Mucosa of stomach (tissue), 1 donor: ENCODE results near the gene SDSL.

Experiments used
- H3K27me3 ChIP-seq: one replicate; pipeline ENCODE4 v1.7.0; 2013; ENCODE audit warnings: mild to moderate bottlenecking, low read length; ENCODE audit not compliant: control insufficient read depth, insufficient read depth
- H3K36me3 ChIP-seq: one replicate; pipeline ENCODE4 v1.7.0; 2013; ENCODE audit warnings: low read length; ENCODE audit not compliant: control insufficient read depth, insufficient read depth
- H3K4me1 ChIP-seq: one replicate; pipeline ENCODE4 v1.7.0; 2013; ENCODE audit warnings: mild to moderate bottlenecking, low read length; ENCODE audit not compliant: control insufficient read depth, insufficient read depth
- H3K4me3 ChIP-seq: one replicate; pipeline ENCODE4 v1.7.0; 2013; ENCODE audit warnings: low read length
- H3K9ac ChIP-seq: one replicate; pipeline ENCODE4 v1.7.0; 2013; ENCODE audit warnings: mild to moderate bottlenecking, low read length, moderate library complexity
- H3K9me3 ChIP-seq: one replicate; pipeline ENCODE4 v1.7.0; 2013; ENCODE audit warnings: mild to moderate bottlenecking, low read length, moderate library complexity; ENCODE audit not compliant: control insufficient read depth
- donor health status: Pancreatic carcinoma.

Gene SDSL

GRCh38 chr12:113445544-113446171 is 23.5 kb downstream of the SDSL start:
- H3K4me3 ChIP-seq, result no peak overlapping the region
- no peaks in the 10 kb centered on the region for H3K36me3 ChIP-seq
- no peak overlapping the region for H3K9ac ChIP-seq
- no peaks in the 10 kb centered on the region for H3K9me3 ChIP-seq
- no peaks in the 10 kb centered on the region for H3K4me1 ChIP-seq
- H3K27me3 ChIP-seq, result peaks cover 14% of the 10 kb centered on the region

GRCh38 chr12:113448873-113449272 is 26.7 kb downstream of the SDSL start:
- Histone ChIP-seq H3K4me1 (no peaks in the 10 kb centered on the region), H3K9ac (no peak overlapping the region), H3K9me3 (no peaks in the 10 kb centered on the region), H3K36me3 (no peaks in the 10 kb centered on the region), H3K27me3 (peaks cover 4% of the 10 kb centered on the region), H3K4me3 (no peak overlapping the region)

GRCh38 chr12:113449299-113449698 is 27.1 kb downstream of the SDSL start:
- H3K4me3 ChIP-seq, result no peak overlapping the region
- no peaks in the 10 kb centered on the region for H3K36me3 ChIP-seq
- peaks cover 4% of the 10 kb centered on the region for H3K27me3 ChIP-seq
- no peak overlapping the region for H3K9ac ChIP-seq
- H3K4me1 ChIP-seq, result no peaks in the 10 kb centered on the region
- H3K9me3 ChIP-seq, result no peaks in the 10 kb centered on the region

GRCh38 chr12:113449839-113450238 is 27.7 kb downstream of the SDSL start:
- H3K36me3 ChIP-seq, result no peaks in the 10 kb centered on the region
- H3K9me3 ChIP-seq, result no peaks in the 10 kb centered on the region
- H3K4me3 ChIP-seq, result no peak overlapping the region
- no peaks in the 10 kb centered on the region for H3K4me1 ChIP-seq
- peaks cover 4% of the 10 kb centered on the region for H3K27me3 ChIP-seq
- H3K9ac ChIP-seq, result no peak overlapping the region

DNA sequence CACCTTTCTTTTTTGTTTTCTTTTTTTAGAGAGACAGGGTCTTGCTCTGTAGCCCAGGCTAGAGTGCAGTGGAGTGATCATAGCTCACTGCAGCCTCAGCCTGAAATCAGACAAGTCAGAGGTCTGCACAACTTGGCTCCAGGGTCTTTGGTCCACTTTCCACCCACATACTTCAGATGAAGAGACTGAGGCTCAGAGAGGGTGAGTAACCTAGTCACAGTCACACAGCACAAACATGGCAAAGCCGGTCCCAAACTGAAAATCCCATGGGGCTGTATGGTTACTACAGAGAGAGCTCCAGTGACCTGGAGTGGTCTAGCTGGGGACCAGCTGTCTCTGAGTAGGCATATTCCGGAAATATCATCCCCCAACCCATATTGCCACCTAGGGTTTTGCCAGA is 30.3 kb downstream of the SDSL start:
- H3K9me3 ChIP-seq, result no peaks in the 10 kb centered on the region
- H3K27me3 ChIP-seq, result peaks cover 4% of the 10 kb centered on the region
- H3K4me3 ChIP-seq, result no peak overlapping the region
- H3K9ac ChIP-seq, result no peak overlapping the region
- H3K36me3 ChIP-seq, result no peaks in the 10 kb centered on the region
- no peaks in the 10 kb centered on the region for H3K4me1 ChIP-seq

DNA sequence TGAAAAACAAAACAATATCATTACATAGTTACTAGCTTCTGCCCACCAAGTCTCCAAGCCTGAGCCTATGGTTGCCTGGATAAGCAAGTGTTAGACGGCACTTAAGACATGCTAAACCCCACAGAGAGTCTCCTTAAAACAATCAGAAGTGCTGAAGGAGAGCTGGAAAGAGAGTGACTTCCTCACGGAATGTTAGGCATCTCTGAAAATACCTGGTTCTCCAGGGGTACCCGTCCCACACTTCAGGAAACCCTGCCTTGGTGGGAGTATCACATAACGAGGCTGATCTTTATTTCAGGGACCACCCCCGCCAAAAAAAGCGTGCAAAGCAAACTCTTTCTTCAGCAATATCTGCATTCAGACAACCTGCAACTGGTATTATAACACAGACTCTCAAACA is 31.1 kb downstream of the SDSL start:
- H3K4me1 ChIP-seq, result no peaks in the 10 kb centered on the region
- H3K36me3 ChIP-seq, result no peaks in the 10 kb centered on the region
- no peak overlapping the region for H3K9ac ChIP-seq
- no peak overlapping the region for H3K4me3 ChIP-seq
- peaks cover 4% of the 10 kb centered on the region for H3K27me3 ChIP-seq
- no peaks in the 10 kb centered on the region for H3K9me3 ChIP-seq

GRCh38 chr12:113456199-113456598 is 34.0 kb downstream of the SDSL start:
- Histone ChIP-seq H3K4me3 (no peak overlapping the region), H3K9ac (no peak overlapping the region), H3K36me3 (no peaks in the 10 kb centered on the region), H3K9me3 (no peaks in the 10 kb centered on the region), H3K27me3 (peaks cover 11% of the 10 kb centered on the region), H3K4me1 (no peaks in the 10 kb centered on the region)

GRCh38 chr12:113456761-113457160 is 34.6 kb downstream of the SDSL start:
- Histone ChIP-seq H3K4me1 (no peaks in the 10 kb centered on the region), H3K27me3 (peaks cover 14% of the 10 kb centered on the region), H3K4me3 (no peak overlapping the region), H3K9me3 (no peaks in the 10 kb centered on the region), H3K9ac (no peak overlapping the region), H3K36me3 (no peaks in the 10 kb centered on the region)

DNA sequence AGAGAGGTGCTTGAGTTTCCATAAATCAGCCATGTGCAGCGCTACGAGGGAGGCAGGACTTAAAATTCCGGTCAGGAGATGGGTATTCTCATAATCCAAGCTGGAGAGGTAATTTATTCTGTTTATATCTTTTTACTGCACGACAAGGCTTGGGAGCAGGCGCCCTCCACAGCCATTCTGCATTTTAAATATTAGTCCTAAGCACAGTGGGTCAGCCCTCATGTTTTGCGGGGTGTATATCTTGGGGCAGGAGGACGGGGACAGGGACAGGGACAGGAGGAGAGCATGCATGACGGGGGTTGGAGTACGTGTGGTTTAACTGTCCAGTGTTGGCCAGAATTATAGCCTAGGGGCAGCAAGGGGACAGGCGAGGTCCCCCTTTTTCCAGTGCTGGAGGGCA is 35.0 kb downstream of the SDSL start:
- peaks cover under 1% of the 10 kb centered on the region for H3K4me1 ChIP-seq
- H3K27me3 ChIP-seq, result peaks cover 16% of the 10 kb centered on the region
- H3K9ac ChIP-seq, result no peak overlapping the region
- H3K4me3 ChIP-seq, result no peak overlapping the region
- H3K36me3 ChIP-seq, result no peaks in the 10 kb centered on the region
- H3K9me3 ChIP-seq, result no peaks in the 10 kb centered on the region

- no peaks in the 10 kb centered on the region for H3K9me3 ChIP-seq
- H3K9ac ChIP-seq, result no peak overlapping the region
- H3K36me3 ChIP-seq, result no peaks in the 10 kb centered on the region
- H3K4me3 ChIP-seq, result no peak overlapping the region
- H3K4me1 ChIP-seq, result peaks cover 5% of the 10 kb centered on the region
- peaks cover 16% of the 10 kb centered on the region for H3K27me3 ChIP-seq
Observed at GRCh38 chr12:113457710-113458109, 35.5 kb downstream of the SDSL start.

GRCh38 chr12:113459981-113460380 is 37.8 kb downstream of the SDSL start:
- Histone ChIP-seq H3K9me3 (no peaks in the 10 kb centered on the region), H3K9ac (no peak overlapping the region), H3K27me3 (peaks cover 39% of the 10 kb centered on the region), H3K4me3 (no peak overlapping the region), H3K36me3 (no peaks in the 10 kb centered on the region), H3K4me1 (peaks cover 13% of the 10 kb centered on the region)

DNA sequence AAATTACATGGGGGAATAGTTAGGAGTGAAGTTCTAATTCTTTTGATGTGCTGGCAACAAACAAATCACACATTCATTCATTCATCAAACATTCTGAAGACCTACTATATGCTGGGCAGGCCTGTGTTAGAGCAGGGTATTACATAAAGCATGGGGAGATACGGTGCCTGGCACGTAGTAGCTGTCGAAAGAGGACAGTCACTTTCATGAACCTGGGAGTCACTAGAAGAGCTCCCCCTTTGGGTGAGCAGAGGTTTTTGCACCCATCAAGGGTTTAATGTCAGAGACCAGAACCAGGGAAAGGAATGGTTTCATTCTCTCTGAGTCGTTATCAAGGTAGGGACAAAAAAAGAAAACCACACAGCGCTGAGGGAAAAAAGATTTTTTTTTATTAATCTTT is 39.5 kb downstream of the SDSL start:
- Histone ChIP-seq H3K4me1 (peaks cover 13% of the 10 kb centered on the region), H3K27me3 (peaks cover 56% of the 10 kb centered on the region), H3K9me3 (no peaks in the 10 kb centered on the region), H3K9ac (no peak overlapping the region), H3K4me3 (no peak overlapping the region), H3K36me3 (no peaks in the 10 kb centered on the region)
